HepG2 (cell line): ENCODE data around the gene FLVCR1. TPM values are rescaled to one million over a fixed set of nuclear protein-coding genes. Genes with fewer than 3 reads are reported as not detected.

ENCODE experiments used
- ARID4A ChIP-seq: sonication (generic); formaldehyde crosslinking; IDR thresholded peaks from 2 replicates; pipeline ENCODE4 v1.5.0; 2020; ENCODE audit warnings: mild to moderate bottlenecking, missing genetic modification reagents, borderline replicate concordance
- EHMT2 ChIP-seq: fragments of 200-600 bp; sonication (generic); IDR thresholded peaks from 2 replicates; pipeline ENCODE4 v1.7.0; 2017; ENCODE audit warnings: antibody characterized with exemption, low read depth, low read length, borderline replicate concordance
- HOXA3 ChIP-seq: sonication (generic); formaldehyde crosslinking; IDR thresholded peaks from 2 replicates; pipeline ENCODE4 v1.5.0; 2020; ENCODE audit warnings: missing genetic modification reagents
- NKX3-1 ChIP-seq: sonication (generic); formaldehyde crosslinking; IDR thresholded peaks from 2 replicates; pipeline ENCODE4 v1.5.0; 2020; ENCODE audit warnings: missing genetic modification reagents
- PBX3 ChIP-seq: sonication (generic); formaldehyde crosslinking; IDR thresholded peaks from 2 replicates; pipeline ENCODE4 v1.8.1; 2023; ENCODE audit warnings: missing genetic modification reagents, inconsistent platforms, borderline replicate concordance
- TGIF2 ChIP-seq: IDR thresholded peaks from 2 replicates; pipeline ENCODE4 v1.6.1; 2016; ENCODE audit warnings: control low read depth, missing compliant biosample characterization
- TOPORS ChIP-seq: sonication (generic); formaldehyde crosslinking; IDR thresholded peaks from 2 replicates; pipeline ENCODE4 v1.8.0; 2023; ENCODE audit warnings: mild to moderate bottlenecking, missing genetic modification reagents
- TRIM22 ChIP-seq: fragments of 450-650 bp; IDR thresholded peaks from 2 replicates; pipeline ENCODE4 v1.6.1; 2017
- XBP1 ChIP-seq: sonication (generic); formaldehyde crosslinking; IDR thresholded peaks from 2 replicates; pipeline ENCODE4 v1.5.0; 2020; ENCODE audit warnings: missing genetic modification reagents
- YEATS4 ChIP-seq: sonication (generic); formaldehyde crosslinking; IDR thresholded peaks from 2 replicates; pipeline ENCODE4 v1.4.0; 2020; ENCODE audit warnings: missing genetic modification reagents, borderline replicate concordance
- ZNF318 ChIP-seq: sonication (generic); formaldehyde crosslinking; IDR thresholded peaks from 2 replicates; pipeline ENCODE4 v1.4.0; 2020; ENCODE audit warnings: mild to moderate bottlenecking, missing genetic modification reagents
- ZSCAN21 ChIP-seq: sonication (generic); formaldehyde crosslinking; IDR thresholded peaks from 2 replicates; pipeline ENCODE4 v1.8.0; 2022; ENCODE audit warnings: mild to moderate bottlenecking, missing genetic modification reagents, moderate library complexity, borderline replicate concordance
- polyA plus RNA-seq, 8 experiments: library from polyadenylated mRNA; depleted of rRNA in 3 of 8; stranded (reverse) in 7 of 8; unstranded in 1 of 8; fragments of >200 nt; fragmentation: Illumina TruSeq in 4 of 8; extraction: Trizol in 4 of 8; gene quantifications; 2 replicates each; pipeline versions ENCODE4 v1.2.1 to v1.2.3, GENCODE V29; 2011 to 2016; ENCODE audit warnings: low read depth in 4 of 8, missing spikeins in 1 of 8, mixed read lengths in 1 of 8; ENCODE audit not compliant: insufficient read depth in 1 of 8
- total RNA-seq, 5 experiments: library from RNA; depleted of rRNA; stranded (reverse); fragments of >200 nt; fragmentation: Illumina TruSeq; extraction: Trizol; gene quantifications; 2 replicates each; pipeline ENCODE4 v1.2.3, GENCODE V29; 2016; ENCODE audit warnings: low read depth in 1 of 5

Gene FLVCR1
- total and polyA plus RNA-seq, 2 of the 13 experiments (the other 11 are each of a cell fraction or from before 2014, with no cell fraction given) = 14.8 to 39.8 TPM

- TF ChIP-seq ZNF318 (CRISPR knock-in tag) = 0 out of 2 replicates have a peak, but pooled peaks have one; percentile 30
- 0 out of 2 replicates have a peak, but pooled peaks have one; percentile 10 for TF ChIP-seq HOXA3
- no peak for TF ChIP-seq TRIM22
- TF ChIP-seq NKX3-1 (CRISPR knock-in tag) = 0 out of 2 replicates have a peak, but pooled peaks have one; percentile 65
- TF ChIP-seq TGIF2 (CRISPR knock-in tag) = peak; percentile 76; the same call in 1 of the 2 replicates
- 0 out of 2 replicates have a peak, but pooled peaks have one; percentile 31 for TF ChIP-seq PBX3 (CRISPR knock-in tag)
- peak; percentile 74 for TF ChIP-seq ARID4A (CRISPR knock-in tag)
- peak; percentile 21 for TF ChIP-seq YEATS4
- no peak for TF ChIP-seq TOPORS (CRISPR knock-in tag)
- no peak for TF ChIP-seq EHMT2
- TF ChIP-seq ZSCAN21 (CRISPR knock-in tag) = peak; percentile 91
- TF ChIP-seq XBP1 (CRISPR knock-in tag) = no peak
Measured at GRCh38 chr1:212858461-212859265, 588 bp downstream of the FLVCR1 start (continued).
